ENCODE results near the gene UPK1A.

- TF ChIP-seq REST (IDR thresholded peaks at IDR 0.05; ENCODE audit: borderline replicate concordance) (no peak), RAD21 (conservative IDR thresholded peaks at IDR 0.05) (peak; percentile 35), CTCF (IDR thresholded peaks at IDR 0.05; ENCODE audit: poor library complexity, severe bottlenecking) (peak; percentile 33), EP300 (conservative IDR thresholded peaks at IDR 0.05; ENCODE audit: poor library complexity, severe bottlenecking) (peak; percentile 65), EZH2 (IDR thresholded peaks at IDR 0.05; ENCODE audit: borderline replicate concordance, insufficient read depth, low read length, poor library complexity, severe bottlenecking) (no peak), POLR2AphosphoS5 (IDR thresholded peaks at IDR 0.05) (peak; percentile 88), TAF1 (IDR thresholded peaks at IDR 0.05; ENCODE audit: low read depth) (no peak)
Observed at GRCh38 chr19:35628565-35629331, 37.6 kb upstream of the UPK1A start, which contains the start of gene RBM42.

All from neural cell (in vitro differentiated cells).